GM12872 (cell line): ENCODE data around the gene MAEA.

ENCODE experiments used
- TF ChIP-seq, protein P1 (sequence below): IDR thresholded peaks from 3 replicates; pipeline ENCODE4 v1.5.1; 2011; ENCODE audit warnings: low read depth, mild to moderate bottlenecking, low read length, moderate library complexity; ENCODE audit not compliant: insufficient read depth

MAEA gene

DNA sequence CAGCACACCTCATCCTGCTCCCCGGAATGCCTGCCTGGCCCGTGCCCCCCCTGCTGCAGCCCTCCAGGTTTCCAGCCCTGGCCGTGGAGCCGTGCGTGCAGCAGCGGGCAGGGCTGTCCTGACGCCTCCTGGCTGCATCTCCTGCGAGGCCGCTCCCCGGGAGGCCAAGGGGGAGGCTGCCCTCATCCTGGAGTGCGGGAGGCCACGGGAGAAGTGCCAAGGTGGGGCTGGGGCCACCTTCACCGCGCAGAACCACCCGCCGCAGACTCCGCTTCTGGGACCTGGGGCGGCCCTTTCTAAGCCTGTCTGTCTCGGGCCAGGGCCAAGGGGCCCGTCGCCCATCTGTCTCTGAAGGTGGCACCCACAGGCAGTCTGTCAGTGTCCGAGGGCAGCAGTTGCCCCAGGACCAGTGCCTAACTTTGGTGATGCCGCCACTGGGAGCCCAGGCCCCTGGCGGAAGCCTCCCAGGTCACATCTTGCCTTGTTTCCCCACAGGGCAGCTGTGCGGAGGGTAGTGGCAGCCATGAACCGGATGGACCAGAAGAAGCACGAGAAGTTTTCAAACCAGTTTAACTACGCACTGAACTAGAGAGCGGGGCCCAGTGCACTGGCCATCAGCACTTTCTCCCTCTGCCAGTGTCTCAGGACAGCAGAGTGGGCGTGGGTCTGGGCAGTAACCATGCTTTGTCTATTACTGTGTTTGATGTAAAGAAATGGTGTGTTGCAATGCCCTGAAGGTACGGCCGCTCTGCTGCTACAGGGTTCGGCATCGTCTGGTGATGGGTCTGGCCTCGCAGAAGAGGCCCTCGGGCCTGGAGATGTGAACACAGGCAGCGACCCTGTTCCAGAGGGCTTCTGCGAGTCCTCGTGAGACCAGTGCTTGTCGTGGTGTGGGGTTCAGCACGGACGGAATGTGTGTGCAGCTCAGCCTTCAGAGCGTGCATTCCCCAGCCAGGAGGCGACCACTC, 96.0 kb downstream of the MAEA start:
- TF ChIP-seq, protein P1, sequence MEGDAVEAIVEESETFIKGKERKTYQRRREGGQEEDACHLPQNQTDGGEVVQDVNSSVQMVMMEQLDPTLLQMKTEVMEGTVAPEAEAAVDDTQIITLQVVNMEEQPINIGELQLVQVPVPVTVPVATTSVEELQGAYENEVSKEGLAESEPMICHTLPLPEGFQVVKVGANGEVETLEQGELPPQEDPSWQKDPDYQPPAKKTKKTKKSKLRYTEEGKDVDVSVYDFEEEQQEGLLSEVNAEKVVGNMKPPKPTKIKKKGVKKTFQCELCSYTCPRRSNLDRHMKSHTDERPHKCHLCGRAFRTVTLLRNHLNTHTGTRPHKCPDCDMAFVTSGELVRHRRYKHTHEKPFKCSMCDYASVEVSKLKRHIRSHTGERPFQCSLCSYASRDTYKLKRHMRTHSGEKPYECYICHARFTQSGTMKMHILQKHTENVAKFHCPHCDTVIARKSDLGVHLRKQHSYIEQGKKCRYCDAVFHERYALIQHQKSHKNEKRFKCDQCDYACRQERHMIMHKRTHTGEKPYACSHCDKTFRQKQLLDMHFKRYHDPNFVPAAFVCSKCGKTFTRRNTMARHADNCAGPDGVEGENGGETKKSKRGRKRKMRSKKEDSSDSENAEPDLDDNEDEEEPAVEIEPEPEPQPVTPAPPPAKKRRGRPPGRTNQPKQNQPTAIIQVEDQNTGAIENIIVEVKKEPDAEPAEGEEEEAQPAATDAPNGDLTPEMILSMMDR, result no peak
